HS-27A (cell line): ENCODE data around the gene TTC33.

Experiments
- DNase-seq: peaks from one replicate; pipeline ENCODE4 v3.0.0-alpha.2; 2012; ENCODE audit warnings: low read depth, missing footprints

Gene TTC33

GRCh38 chr5:40521108-40521785, 234.5 kb downstream of the TTC33 start:
- DNase-seq, result no peak

- peak; percentile 51 for DNase-seq
Observed at GRCh38 chr5:40518485-40518917, 237.3 kb downstream of the TTC33 start.

GRCh38 chr5:40515476-40515875, 240.3 kb downstream of the TTC33 start:
- no peak for DNase-seq

- DNase-seq, result no peak
Observed at GRCh38 chr5:40514976-40515375, 240.8 kb downstream of the TTC33 start.

GRCh38 chr5:40511801-40512200, 244.0 kb downstream of the TTC33 start:
- DNase-seq, result no peak

GRCh38 chr5:40507095-40507494, 248.7 kb downstream of the TTC33 start:
- no peak for DNase-seq

- no peak for DNase-seq
Observed at GRCh38 chr5:40505031-40505430, 250.7 kb downstream of the TTC33 start.

- no peak for DNase-seq
Observed at GRCh38 chr5:40503439-40503838, 252.3 kb downstream of the TTC33 start.

- no peak for DNase-seq
Observed at GRCh38 chr5:40502736-40503135, 253.0 kb downstream of the TTC33 start.

GRCh38 chr5:40501711-40502444, 253.9 kb downstream of the TTC33 start:
- no peak for DNase-seq

GRCh38 chr5:40499518-40500273, 256.1 kb downstream of the TTC33 start:
- no peak for DNase-seq

- no peak for DNase-seq
Observed at GRCh38 chr5:40499007-40499406, 256.8 kb downstream of the TTC33 start.

GRCh38 chr5:40497573-40497972, 258.2 kb downstream of the TTC33 start:
- no peak for DNase-seq

- no peak for DNase-seq
Observed at GRCh38 chr5:40495237-40495635, 260.5 kb downstream of the TTC33 start.

- no peak for DNase-seq
Observed at GRCh38 chr5:40494631-40495236, 261.0 kb downstream of the TTC33 start.

GRCh38 chr5:40492056-40492455, 263.7 kb downstream of the TTC33 start:
- DNase-seq, result no peak

- no peak for DNase-seq
Observed at GRCh38 chr5:40491644-40492043, 264.1 kb downstream of the TTC33 start.

- DNase-seq, result no peak
Observed at GRCh38 chr5:40490464-40491111, 265.2 kb downstream of the TTC33 start.

GRCh38 chr5:40489421-40489820, 266.3 kb downstream of the TTC33 start:
- DNase-seq, result no peak

GRCh38 chr5:40486437-40487275, 269.1 kb downstream of the TTC33 start:
- DNase-seq, result no peak
